H1 (cell line): ENCODE measurements around the gene NCOA6. TPM values are rescaled to one million over a fixed set of nuclear protein-coding genes. Genes with fewer than 3 reads are reported as not detected.

Experiments used
- CTCF ChIA-PET: fragments of 300-600 bp; sonication (Branson Sonifier 250); formaldehyde crosslinking; loops from one replicate; lab custom pipeline; 2021; ENCODE audit not compliant: partially characterized antibody; lab: Charles Lee
- POLR2A ChIA-PET: fragments of 300-600 bp; sonication (Branson Sonifier 250); formaldehyde crosslinking; loops from one replicate; lab custom pipeline; 2021; ENCODE audit warnings: inconsistent platforms; ENCODE audit not compliant: partially characterized antibody; lab: Charles Lee
- DNase-seq, 2 experiments: peaks; one replicate each; pipeline versions ENCODE4 v3.0.0 to v3.0.0-alpha.2; 2010 to 2022; ENCODE audit warnings: low spot score in 2 of 2, low read depth in 1 of 2, mixed read lengths in 1 of 2
- FAIRE-seq: peaks from 2 replicates; lab custom pipeline; 2011; peaks lifted over from hg19 to GRCh38; lab: Jason Lieb, UNC
- H2AFZ ChIP-seq: 2 replicates; pipeline ENCODE4 v1.8.1; 2012; ENCODE audit warnings: low read length, inconsistent platforms
- H2AK5ac ChIP-seq: 2 replicates; pipeline ENCODE4 v1.6.1; 2013; ENCODE audit warnings: low read depth, low read length
- H2BK120ac ChIP-seq: replicated peaks from 2 replicates; pipeline ENCODE3; 2013; ENCODE audit warnings: low read depth, low read length, inconsistent platforms
- H2BK12ac ChIP-seq: 2 replicates; pipeline ENCODE4 v1.6.1; 2013; ENCODE audit warnings: low read depth, low read length
- H2BK15ac ChIP-seq: 2 replicates; pipeline ENCODE4 v1.6.1; 2013; ENCODE audit warnings: low read length
- H2BK20ac ChIP-seq: 2 replicates; pipeline ENCODE4 v1.6.1; 2013; ENCODE audit warnings: low read length
- H2BK5ac ChIP-seq: 2 replicates; pipeline ENCODE4 v1.6.1; 2013; ENCODE audit warnings: low read depth, low read length
- H3K14ac ChIP-seq: 2 replicates; pipeline ENCODE4 v1.6.1; 2013; ENCODE audit warnings: inconsistent platforms; ENCODE audit not compliant: insufficient read length
- H3K18ac ChIP-seq: 2 replicates; pipeline ENCODE4 v1.6.1; 2013; ENCODE audit warnings: low read length; ENCODE audit errors: extremely low read depth
- H3K23ac ChIP-seq: 2 replicates; pipeline ENCODE4 v1.6.1; 2013; ENCODE audit warnings: inconsistent platforms; ENCODE audit not compliant: insufficient read length
- H3K23me2 ChIP-seq: 2 replicates; pipeline ENCODE4 v1.6.1; 2013; ENCODE audit warnings: low read depth, low read length
- H3K27ac ChIP-seq: 2 replicates; pipeline ENCODE4 v1.6.1; 2011; ENCODE audit warnings: low read depth, low read length, inconsistent platforms
- H3K27me3 ChIP-seq, 4 experiments: replicated peaks in 1 of 4; 1 replicate in 1 of 4; 2 replicates in 3 of 4; pipeline versions ENCODE4 v1.6.1 to v1.8.1; 2011 to 2013; ENCODE audit warnings: low read length in 3 of 4, mild to moderate bottlenecking in 3 of 4, inconsistent platforms in 2 of 4, mixed read lengths in 2 of 4, moderate library complexity in 1 of 4; ENCODE audit not compliant: control insufficient read depth in 3 of 4, insufficient read depth in 3 of 4; ENCODE audit errors: extremely low read depth in 1 of 4
- H3K36me3 ChIP-seq, 4 experiments: 2 replicates each; pipeline versions ENCODE4 v1.6.1 to v1.8.1; 2011 to 2013; ENCODE audit warnings: mild to moderate bottlenecking in 4 of 4, low read length in 3 of 4, moderate library complexity in 2 of 4, control low read depth in 1 of 4, inconsistent platforms in 1 of 4; ENCODE audit not compliant: insufficient read depth in 4 of 4, control insufficient read depth in 2 of 4
- H3K4ac ChIP-seq: replicated peaks from 2 replicates; pipeline ENCODE3; 2013; ENCODE audit warnings: low read length, low read depth, mixed read lengths, inconsistent platforms; ENCODE audit not compliant: insufficient read length
- H3K4me1 ChIP-seq, 4 experiments: replicated peaks in 1 of 4; 1 replicate in 1 of 4; 2 replicates in 3 of 4; pipeline versions ENCODE4 v1.6.1 to v1.8.1; 2011 to 2013; ENCODE audit warnings: low read length in 3 of 4, inconsistent platforms in 2 of 4, mixed read lengths in 1 of 4; ENCODE audit not compliant: insufficient read depth in 4 of 4, control insufficient read depth in 3 of 4
- H3K4me2 ChIP-seq, 2 experiments: 2 replicates each; pipeline versions ENCODE4 v1.6.1 to v1.8.1; 2011 to 2013; ENCODE audit warnings: low read depth in 2 of 2, low read length in 2 of 2, control low read depth in 1 of 2, inconsistent platforms in 1 of 2, mild to moderate bottlenecking in 1 of 2; ENCODE audit not compliant: insufficient read depth in 1 of 2
- H3K4me3 ChIP-seq, 4 experiments: fragments of 200-600, 300-600 bp in 1 of 4; sonication (generic), shearing (Covaris generic), sonication (Bioruptor Twin) in 1 of 4; 2 replicates each; pipeline versions ENCODE4 v1.5.1 to v1.8.1; 2011 to 2016; ENCODE audit warnings: low read length in 4 of 4, low read depth in 3 of 4, control low read depth in 2 of 4, inconsistent platforms in 2 of 4, mild to moderate bottlenecking in 2 of 4, mixed read lengths in 1 of 4, moderate library complexity in 1 of 4; ENCODE audit not compliant: insufficient read depth in 2 of 4; ENCODE audit errors: extremely low read depth in 1 of 4
- H3K56ac ChIP-seq: replicated peaks from 2 replicates; pipeline ENCODE3; 2013; ENCODE audit warnings: low read depth, mild to moderate bottlenecking, mixed read lengths, low read length, inconsistent platforms; ENCODE audit not compliant: insufficient read length
- H3K79me1 ChIP-seq: 2 replicates; pipeline ENCODE4 v1.6.1; 2013; ENCODE audit warnings: low read depth, low read length, control low read depth
- H3K79me2 ChIP-seq, 2 experiments: 2 replicates each; pipeline versions ENCODE4 v1.6.1 to v1.8.1; 2012 to 2013; ENCODE audit warnings: low read length in 2 of 2, mild to moderate bottlenecking in 2 of 2, inconsistent platforms in 1 of 2; ENCODE audit not compliant: insufficient read depth in 2 of 2, control insufficient read depth in 1 of 2
- H3K9ac ChIP-seq, 4 experiments: replicated peaks in 1 of 4; 1 replicate in 1 of 4; 2 replicates in 3 of 4; pipeline versions ENCODE4 v1.6.1 to v1.8.1; 2011 to 2013; ENCODE audit warnings: low read depth in 3 of 4, low read length in 3 of 4, control low read depth in 2 of 4, mild to moderate bottlenecking in 2 of 4, moderate library complexity in 2 of 4, inconsistent platforms in 1 of 4; ENCODE audit errors: extremely low read depth in 1 of 4
- H3K9me3 ChIP-seq, 2 experiments: 2 replicates each; pipeline versions ENCODE4 v1.6.1 to v1.8.1; 2012 to 2013; ENCODE audit warnings: mild to moderate bottlenecking in 2 of 2, moderate library complexity in 2 of 2, control low read depth in 1 of 2, inconsistent platforms in 1 of 2, low read depth in 1 of 2, low read length in 1 of 2, mixed read lengths in 1 of 2; ENCODE audit not compliant: insufficient read depth in 2 of 2
- H4K20me1 ChIP-seq, 2 experiments: replicated peaks in 1 of 2; 2 replicates each; pipeline versions ENCODE3 to v1.8.1; 2011 to 2013; ENCODE audit warnings: inconsistent platforms in 2 of 2, low read length in 2 of 2, mild to moderate bottlenecking in 1 of 2; ENCODE audit not compliant: insufficient read depth in 2 of 2, control insufficient read depth in 1 of 2
- H4K5ac ChIP-seq: 2 replicates; pipeline ENCODE4 v1.6.1; 2013; ENCODE audit warnings: low read length, low read depth, mixed read lengths, inconsistent platforms; ENCODE audit not compliant: insufficient read length
- H4K8ac ChIP-seq: 2 replicates; pipeline ENCODE4 v1.8.0; 2013; ENCODE audit warnings: mild to moderate bottlenecking, moderate library complexity, low read length, inconsistent platforms; ENCODE audit not compliant: insufficient read depth; ENCODE audit errors: extremely low read depth
- H4K91ac ChIP-seq: replicated peaks from 2 replicates; pipeline ENCODE3; 2013; ENCODE audit warnings: low read length, mixed read lengths, inconsistent platforms; ENCODE audit not compliant: insufficient read length
- PHF8 ChIP-seq: fragments of 200-600 bp; sonication (generic); conservative IDR thresholded peaks from 2 replicates; pipeline ENCODE4 v1.7.1; 2012; ENCODE audit warnings: low read depth, mild to moderate bottlenecking, inconsistent platforms, low read length, moderate library complexity
- SUZ12 ChIP-seq: fragments of 200-600 bp; sonication (generic); IDR thresholded peaks from 2 replicates; pipeline ENCODE4 v1.6.1; 2012; ENCODE audit warnings: mild to moderate bottlenecking, inconsistent platforms, low read length, moderate library complexity, mixed read lengths
- USF2 ChIP-seq: IDR thresholded peaks from 2 replicates; pipeline ENCODE4 v1.6.1; 2011; ENCODE audit warnings: low read length, improper control_type of control experiment
- WGBS, 2 experiments: shearing (Covaris generic) in 1 of 2; methylation state at CpG; one replicate each; pipeline versions ENCODE4 v1.1.6 to v1.1.7; 2013 to 2015; ENCODE audit warnings: low lambda C conversion rate in 2 of 2, mixed read lengths in 2 of 2, inconsistent platforms in 1 of 2, low coverage in 1 of 2, missing lambda C conversion rate in 1 of 2; ENCODE audit not compliant: insufficient replicate concordance in 2 of 2, insufficient coverage in 1 of 2, insufficient read length in 1 of 2; ENCODE audit errors: extremely low coverage in 1 of 2, missing lambda C conversion rate in 1 of 2; 5-methylcytosine and 5-hydroxymethylcytosine counted together
- polyA plus RNA-seq, 7 experiments: library from polyadenylated mRNA; depleted of rRNA in 3 of 7; stranded (reverse) in 5 of 7; unstranded in 2 of 7; fragments of >200 nt in 5 of 7; fragments of 200-250 nt in 2 of 7; gene quantifications; 1 replicate in 5 of 7; 2 replicates in 1 of 7; 4 replicates in 1 of 7; pipeline versions ENCODE4 v1.2.1 to v1.2.3, GENCODE V29; 2011 to 2013; ENCODE audit warnings: missing spikeins in 2 of 7, mixed read lengths in 2 of 7
- total RNA-seq: library from RNA; stranded (reverse); fragmentation: NEBNext Ultra II Directional; extraction: Animal tissue kit (Norgen Biotek cat#: 25700); gene quantifications from 2 replicates; pipeline ENCODE4 v1.2.1, GENCODE V29; 2021

The NCOA6 gene
- total and polyA plus RNA-seq, 2 of the 8 experiments (the other 6 are each of a cell fraction or from before 2014, with no cell fraction given) = 9.0 to 9.5 TPM

GRCh38 chr20:34772437-34772836 is 53.0 kb downstream of the NCOA6 start:
- Histone ChIP-seq H4K91ac (no peak overlapping the region), H2BK12ac (no peak overlapping the region), H3K56ac (no peak overlapping the region), H3K23ac (no peak overlapping the region), H4K8ac (no peak overlapping the region), H3K23me2 (no peaks in the 10 kb centered on the region), H2AFZ (no peak overlapping the region), H3K4ac (no peak overlapping the region), H3K18ac (no peak overlapping the region), H4K5ac (no peak overlapping the region), H2BK120ac (no peak overlapping the region), H2BK15ac (no peak overlapping the region), H3K4me2 (no peak overlapping the region), H3K14ac (no peak overlapping the region), H2BK20ac (no peak overlapping the region), H3K4me3 (no peak overlapping the region), H2AK5ac (no peak overlapping the region), H4K20me1 (peaks cover 0 to 1% of the 10 kb centered on the region in 2 experiments), H3K27ac (no peak overlapping the region), H3K4me1 (no peaks in the 10 kb centered on the region), H3K79me2 (no peaks in the 10 kb centered on the region), H3K79me1 (no peaks in the 10 kb centered on the region), H3K27me3 (no peaks in the 10 kb centered on the region), H3K9ac (no peak overlapping the region), H2BK5ac (no peak overlapping the region), H3K36me3 (peaks cover 0 to 8% (median 6%) of the 10 kb centered on the region in 4 experiments; a peak in 3 of 8 replicates), H3K9me3 (no peaks in the 10 kb centered on the region)
- no peak for FAIRE-seq
- ChIA-PET POLR2A (no interaction called here), CTCF (interaction anchor here (0.6 to 1.1 kb wide), 5 partner anchors 10 to 233 kb away, joined by 3 to 5 read pairs (median 3); no protein-coding TSS in a partner anchor)
- no peak for TF ChIP-seq SUZ12
- TF ChIP-seq PHF8 = no peak
- no peak for TF ChIP-seq USF2
- 97% methylated on average over 3 of the region's 3 CpGs; no CpG with 5 or more reads in 1 of the 2 experiments for WGBS, 2 experiments
- no peak for DNase-seq
